Stimulated activated naive CD4-positive, alpha-beta T cell (primary cell): ENCODE results near the gene KLHL29.
A peak's percentile ranks its signal among the peaks of the same experiment; 100 is the strongest.

Source experiments
- DNase-seq, 6 experiments: peaks; one replicate each; lab custom pipeline; 2025; lab: John Stamatoyannopoulos, UW

KLHL29 gene

DNA sequence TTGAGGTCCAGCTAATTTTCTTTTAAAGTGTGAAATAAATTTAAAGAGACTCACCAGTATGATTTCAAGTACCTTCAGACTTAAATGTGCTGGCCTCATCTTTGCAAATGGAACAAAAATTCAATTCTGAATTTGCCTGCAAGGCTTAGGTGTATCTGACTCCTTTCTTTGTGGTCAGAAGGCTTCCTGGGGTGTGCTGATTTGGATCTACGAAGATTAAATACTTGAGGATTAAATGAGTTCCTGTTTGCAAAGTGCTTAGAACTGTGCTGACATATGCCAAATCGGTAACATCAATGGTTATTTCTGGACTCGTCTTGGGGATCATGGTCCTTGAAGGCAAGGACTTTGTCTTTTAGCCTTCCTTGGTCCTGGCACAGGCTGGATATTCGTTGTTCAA is 9.7 kb downstream of the KLHL29 start:
- DNase-seq: peak in 2 of 6 experiments; percentile 14 to 32

GRCh38 chr2:23397478-23397877 is 12.5 kb downstream of the KLHL29 start:
- DNase-seq: no peak

DNA sequence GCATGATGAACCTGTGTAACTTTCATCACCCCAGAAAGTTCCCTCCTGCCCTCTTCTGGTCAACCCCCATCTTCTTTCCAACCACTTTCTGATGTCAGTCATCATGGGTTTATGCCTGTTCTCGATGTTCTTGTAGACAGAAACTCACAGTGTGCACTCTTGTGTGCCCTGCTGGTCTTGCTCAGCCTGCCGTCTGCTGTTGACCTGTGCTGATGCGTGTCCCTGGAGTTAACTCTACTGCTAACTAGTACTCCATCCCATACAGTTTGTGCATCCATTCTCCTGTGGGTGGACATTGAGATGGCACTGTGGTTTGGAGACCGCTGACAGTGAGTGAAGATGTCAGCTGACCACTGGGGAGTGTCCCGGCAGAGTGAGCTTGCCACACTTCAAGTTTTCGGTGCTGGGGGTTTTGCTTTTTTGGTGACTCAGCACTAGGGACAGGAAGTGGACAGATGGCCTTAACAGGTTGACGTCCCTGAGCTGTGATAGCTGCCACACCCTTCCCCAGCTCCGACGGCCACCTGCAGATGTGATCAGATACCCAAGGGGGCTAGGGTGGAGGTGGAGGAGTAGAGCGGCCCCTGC is 14.8 kb downstream of the KLHL29 start:
- DNase-seq: peak in 1 of 6 experiments; percentile 5

- no peak for DNase-seq
Observed at GRCh38 chr2:23400703-23401102, 15.7 kb downstream of the KLHL29 start.

DNA sequence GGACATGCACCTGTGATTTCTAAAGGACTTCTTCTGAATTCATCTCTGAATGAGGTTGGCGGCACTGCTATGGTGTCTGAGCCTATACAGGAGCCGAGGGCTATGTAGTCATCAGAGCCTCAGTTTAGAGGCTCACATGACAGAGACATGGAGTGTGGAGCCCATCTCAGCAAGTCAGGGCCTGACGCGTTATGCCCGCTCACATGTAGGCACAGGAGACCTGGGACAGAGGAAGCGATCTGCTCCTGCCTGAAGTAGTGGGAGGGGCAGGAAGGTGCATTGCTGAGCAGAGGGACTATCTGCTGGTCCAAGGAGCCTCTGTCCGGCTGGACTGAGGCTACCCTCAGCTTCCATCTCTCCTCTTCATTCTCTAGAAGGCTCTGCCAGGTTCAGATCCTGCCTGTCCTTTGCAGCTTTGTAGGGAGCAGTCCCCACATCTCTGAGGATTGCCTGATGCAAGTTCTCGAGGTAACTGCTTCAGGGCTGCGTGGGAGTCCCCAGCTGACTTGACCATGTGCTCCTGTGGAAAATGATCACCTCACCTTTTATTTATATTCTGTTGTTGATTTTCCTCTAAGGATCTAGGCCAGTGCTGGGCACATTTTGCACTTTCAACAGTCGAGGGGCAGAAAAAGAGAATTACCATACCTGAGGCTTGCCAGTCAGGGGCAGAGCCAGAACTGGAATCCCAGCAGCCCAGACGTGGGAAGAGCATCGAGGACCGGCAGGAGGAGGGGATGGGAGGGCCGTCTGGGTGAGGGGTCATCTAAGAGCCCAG is 16.6 kb downstream of the KLHL29 start:
- DNase-seq: no peak

DNA sequence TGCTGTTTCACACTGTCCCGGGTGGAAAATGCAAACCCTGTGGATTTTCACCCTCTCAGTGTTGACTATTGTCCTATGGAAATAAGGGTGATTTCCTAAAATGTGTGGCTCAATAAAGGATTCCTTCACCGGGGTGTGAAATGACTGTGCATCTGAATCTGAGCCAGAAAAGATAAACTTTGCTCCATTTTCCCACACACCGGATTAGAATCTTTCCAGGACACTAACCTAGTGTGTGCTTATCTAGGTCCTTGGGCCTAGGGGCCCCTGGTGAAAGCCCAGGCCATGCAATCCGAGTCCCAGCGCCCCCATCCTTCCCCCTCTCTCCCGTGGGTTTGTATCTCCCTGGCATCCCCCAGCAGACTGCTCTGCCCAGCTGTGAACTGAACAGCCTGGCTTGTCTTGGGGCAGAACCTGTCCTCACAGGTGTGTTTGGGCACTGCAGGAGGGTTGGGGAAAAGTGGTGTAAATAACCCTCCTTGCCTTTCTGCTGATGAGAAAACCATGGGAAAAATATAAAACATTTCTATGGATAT is 17.3 kb downstream of the KLHL29 start:
- DNase-seq: no peak

GRCh38 chr2:23404426-23404825 is 19.4 kb downstream of the KLHL29 start:
- DNase-seq: peak in 3 of 6 experiments; percentile 7 to 43 (median 15)

DNA sequence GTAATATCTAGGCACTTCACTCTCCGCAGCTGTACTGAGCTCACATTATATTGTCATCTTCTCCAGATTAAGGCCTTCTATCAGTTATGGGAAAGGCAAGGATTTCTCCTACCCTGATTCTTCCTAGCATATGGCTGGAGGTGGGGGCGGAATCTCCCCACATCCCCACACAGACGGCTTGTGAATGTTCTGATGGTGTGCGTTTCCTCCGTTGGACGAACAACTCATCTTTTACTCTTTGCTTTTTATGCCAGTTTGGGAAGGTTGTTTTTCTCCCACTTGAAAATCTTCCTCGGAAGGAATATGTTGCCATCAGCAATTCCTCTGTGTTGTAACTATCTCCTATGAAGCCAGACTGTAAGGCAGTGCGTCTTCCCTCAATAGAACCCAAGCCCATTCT is 24.3 kb downstream of the KLHL29 start:
- no peak for DNase-seq

DNA sequence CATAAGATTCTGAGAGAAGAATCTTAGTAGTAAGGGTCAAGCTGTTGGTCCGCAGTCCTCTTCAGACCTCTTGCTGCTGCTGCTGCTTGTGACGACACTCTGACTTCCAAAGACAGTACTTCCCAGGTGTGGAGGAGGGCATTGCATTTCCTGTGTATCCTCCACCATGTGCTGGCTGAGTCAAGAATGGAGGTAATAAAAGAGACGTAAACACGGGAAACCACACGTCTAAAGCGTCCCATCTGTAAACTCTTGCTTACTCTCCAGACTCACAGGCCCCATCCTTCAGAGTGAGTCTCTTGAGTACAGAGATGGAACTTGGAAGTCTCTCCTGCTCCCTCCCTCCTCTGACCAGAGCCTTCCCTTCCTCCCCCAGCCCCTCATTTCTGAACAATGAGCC is 25.6 kb downstream of the KLHL29 start:
- DNase-seq: no peak

DNA sequence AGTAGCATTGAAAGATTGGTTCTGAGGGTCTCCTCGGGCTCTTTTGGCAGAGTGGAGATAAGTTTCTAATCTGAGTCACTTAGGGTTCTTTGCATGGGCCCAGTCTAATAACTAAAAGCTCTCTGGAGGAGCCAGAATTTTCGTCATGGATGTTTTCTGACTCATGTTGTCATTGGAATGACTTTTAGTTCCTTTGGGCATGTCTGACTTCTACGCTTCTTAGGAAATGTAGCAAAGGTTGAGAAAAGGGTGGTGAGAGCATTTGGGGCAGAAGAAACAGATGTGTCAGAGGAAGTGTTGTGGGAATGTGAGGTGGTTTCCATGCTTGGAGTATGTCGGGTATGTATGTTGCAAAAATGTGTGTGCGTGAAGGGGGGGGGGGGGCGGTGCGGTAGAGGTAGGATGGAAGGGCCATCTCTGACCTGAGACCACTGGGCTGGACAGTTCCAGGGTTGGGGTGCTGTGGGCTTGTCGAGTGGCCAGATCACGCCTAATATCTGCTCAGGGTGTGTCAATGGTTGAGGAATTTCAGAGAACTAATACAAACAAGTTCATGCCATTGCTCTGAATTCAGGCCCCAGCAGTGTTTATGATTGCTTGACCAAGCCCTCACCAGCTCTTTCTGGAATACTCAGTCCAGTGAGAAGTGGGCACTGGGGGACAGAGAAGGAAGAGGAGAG is 26.9 kb downstream of the KLHL29 start:
- DNase-seq: no peak

DNA sequence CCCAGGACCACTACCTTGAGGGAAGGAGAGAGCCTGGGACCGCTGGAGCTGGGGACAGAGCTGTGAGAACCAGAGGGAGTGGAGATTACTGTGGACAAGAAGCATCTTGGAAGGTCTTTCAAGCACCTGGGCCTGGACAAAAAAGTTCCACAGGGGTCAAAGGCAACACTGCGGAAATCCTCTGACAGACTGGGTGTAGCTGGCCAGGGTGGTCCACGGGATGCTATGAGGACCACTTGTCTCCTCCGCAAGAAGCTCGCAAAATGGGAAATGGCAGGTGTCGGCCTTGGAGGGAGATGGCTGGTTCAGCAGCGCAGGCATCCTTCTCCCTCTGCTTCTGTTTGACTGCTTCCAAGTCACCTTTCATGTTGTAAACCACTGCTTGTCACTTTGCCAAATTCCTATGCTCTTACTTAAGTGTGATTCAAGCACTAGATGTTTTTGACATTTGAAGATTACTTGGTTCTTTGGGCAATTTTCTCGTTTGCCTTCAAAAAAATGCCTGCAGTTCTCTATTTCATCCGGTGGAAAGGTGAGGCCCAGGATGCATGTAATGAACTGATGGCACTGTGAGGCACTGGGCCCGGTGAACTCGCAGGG is 27.7 kb downstream of the KLHL29 start:
- no peak for DNase-seq

GRCh38 chr2:23413641-23414040 is 28.7 kb downstream of the KLHL29 start:
- no peak for DNase-seq

GRCh38 chr2:23414106-23414505 is 29.1 kb downstream of the KLHL29 start:
- DNase-seq: no peak

GRCh38 chr2:23414871-23415270 is 29.9 kb downstream of the KLHL29 start:
- DNase-seq: no peak

DNA sequence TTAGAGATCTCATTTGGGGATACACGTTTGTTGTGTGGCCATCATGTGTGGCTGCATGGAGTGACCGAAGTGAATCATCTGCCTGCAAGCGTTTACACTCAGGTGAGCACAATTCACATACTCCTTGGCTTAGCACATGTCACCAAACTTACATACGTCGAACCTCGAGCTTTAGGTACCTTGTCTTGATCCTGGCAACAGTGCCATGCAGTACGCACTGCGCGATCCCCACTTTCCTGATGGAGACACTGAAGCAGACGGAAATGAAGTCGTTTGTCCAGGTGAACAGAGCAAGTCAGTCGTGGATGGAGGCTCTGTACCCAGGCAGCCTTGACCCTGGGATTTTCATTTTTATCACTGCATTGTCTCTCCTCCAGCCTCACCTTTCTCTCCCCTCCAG is 32.3 kb downstream of the KLHL29 start:
- DNase-seq: no peak

GRCh38 chr2:23418056-23418455 is 33.1 kb downstream of the KLHL29 start:
- no peak for DNase-seq

- no peak for DNase-seq
Observed at GRCh38 chr2:23418461-23418911, 33.5 kb downstream of the KLHL29 start.

DNA sequence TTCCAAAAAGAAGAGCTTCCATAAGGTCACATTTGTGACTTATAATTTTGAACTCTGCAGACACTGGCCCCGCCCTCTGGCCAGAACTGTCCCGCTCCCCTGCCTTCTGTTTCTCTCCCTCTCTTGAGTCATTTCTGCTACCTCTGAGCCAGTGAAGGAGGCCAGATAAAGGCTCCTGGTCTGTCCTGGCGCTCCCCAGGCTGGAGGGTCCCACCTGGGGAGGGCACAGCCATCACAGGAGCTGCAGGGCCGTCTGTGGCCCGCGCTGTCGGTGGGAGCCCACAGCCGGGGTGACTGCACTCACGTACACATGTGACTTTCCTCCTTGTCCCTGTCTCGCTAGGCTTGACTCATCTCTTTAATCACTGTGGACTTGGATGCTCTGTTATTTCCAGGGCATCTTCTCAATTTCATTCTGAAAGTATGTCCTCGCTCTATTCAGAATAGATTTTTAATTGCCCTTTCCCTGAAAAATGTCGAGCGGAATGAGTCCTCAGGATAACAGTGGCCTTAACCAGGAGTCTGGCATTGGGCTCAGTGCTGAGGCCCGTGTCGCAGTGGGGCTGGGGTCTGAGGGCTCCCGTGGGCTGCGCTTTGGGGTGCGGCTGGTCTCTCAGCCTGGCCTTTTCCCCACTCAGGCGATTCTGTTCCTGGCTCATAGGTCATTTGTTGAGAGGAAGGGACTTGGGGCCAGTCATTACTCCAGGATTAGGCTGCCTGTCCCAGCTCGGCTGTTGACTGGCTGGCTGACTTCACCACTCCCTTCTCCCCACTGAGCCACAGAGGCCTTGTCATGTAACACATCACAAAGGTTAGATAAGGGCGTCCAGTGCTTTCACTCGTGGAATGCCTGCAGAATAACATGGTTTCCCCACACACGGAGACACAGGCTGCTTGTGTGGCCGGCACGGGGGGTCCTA is 34.5 kb downstream of the KLHL29 start:
- DNase-seq: no peak

GRCh38 chr2:23420091-23420839 is 35.3 kb downstream of the KLHL29 start:
- no peak for DNase-seq

DNA sequence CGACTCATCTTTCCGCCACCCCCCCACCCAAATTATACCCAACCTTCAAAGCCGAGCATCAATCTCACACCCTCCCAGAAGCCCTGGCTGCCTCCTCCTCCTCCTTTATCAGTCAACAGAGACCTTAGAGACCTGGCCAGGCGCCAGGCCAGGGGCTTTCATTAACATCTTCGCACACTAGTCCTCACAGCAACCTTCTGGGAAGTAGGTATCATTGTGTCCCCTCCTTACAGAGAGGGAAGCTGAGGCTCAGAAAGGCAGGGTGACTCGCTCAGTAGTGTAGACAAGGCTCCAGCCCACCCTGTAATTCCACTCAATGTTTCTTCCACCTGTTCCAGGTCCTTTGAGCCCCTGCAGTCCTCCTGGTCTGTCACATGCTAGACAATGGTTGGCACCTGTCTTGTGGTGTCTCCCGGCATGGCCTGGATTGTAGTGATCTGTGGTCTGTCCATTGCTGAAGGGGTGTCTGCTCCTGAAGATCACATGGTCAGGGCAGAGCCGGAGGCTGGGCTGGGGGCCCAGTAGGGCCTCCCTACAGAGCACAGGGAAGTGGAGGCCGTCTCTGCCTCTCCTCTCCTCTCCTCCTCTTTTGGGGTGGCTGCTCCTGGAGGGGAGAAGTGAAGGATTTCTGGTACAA is 36.0 kb downstream of the KLHL29 start:
- no peak for DNase-seq
